DND-41 (cell line): ENCODE data around the gene ARIH2.

ENCODE experiments used
- EZH2 ChIP-seq: IDR thresholded peaks from 3 replicates; pipeline ENCODE4 v1.6.1; 2012; ENCODE audit warnings: borderline replicate concordance, low read depth, mild to moderate bottlenecking, moderate library complexity, low read length, inconsistent platforms; ENCODE audit not compliant: severe bottlenecking
- TF ChIP-seq, protein P1 (sequence below): IDR thresholded peaks from 2 replicates; pipeline ENCODE4 v1.5.1; 2012; ENCODE audit warnings: borderline replicate concordance, low read length, moderate library complexity, mild to moderate bottlenecking; ENCODE audit not compliant: poor library complexity, severe bottlenecking; ENCODE audit errors: extremely low read depth

DNA sequence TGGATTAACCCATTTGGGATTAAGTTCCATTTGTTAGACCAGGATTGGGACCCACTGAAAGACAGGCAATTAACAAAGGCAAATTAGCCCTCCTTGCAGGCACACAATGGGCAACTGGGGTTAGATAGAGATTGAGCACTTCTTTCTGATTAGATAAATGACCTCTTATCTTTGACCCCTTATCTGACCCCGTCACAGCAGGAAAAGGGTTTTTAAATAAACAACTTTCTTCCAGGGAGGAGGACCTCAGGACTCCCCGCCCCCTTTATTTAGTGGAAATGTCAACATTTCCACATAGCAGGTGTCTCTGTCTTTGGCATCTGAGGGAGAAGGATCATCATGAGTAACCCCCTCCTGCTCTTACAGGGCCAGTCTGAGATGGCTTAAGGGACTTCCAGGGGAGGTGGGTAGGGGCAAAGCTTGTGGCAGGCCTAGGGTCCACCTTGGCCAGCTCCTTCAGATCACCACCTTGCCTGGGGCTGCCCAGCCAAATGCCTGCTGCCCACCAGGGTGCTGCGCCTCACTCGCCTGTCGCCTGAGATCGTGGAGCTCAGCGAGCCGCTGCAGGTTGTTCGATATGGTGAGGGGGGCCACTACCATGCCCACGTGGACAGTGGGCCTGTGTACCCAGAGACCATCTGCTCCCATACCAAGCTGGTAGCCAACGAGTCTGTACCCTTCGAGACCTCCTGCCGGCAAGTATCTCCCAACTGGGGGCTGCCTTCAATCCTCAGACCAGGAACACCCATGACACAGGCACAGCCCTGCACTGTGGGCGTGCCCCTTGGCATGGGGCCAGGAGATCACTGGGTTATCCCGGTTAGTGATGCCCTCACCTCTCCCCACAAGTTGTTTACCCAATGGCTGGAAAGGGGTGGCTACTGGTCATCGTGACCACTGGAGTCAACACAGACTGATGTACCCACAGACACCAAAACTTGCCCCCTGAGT, 86.0 kb downstream of the ARIH2 start:
- TF ChIP-seq, protein P1, sequence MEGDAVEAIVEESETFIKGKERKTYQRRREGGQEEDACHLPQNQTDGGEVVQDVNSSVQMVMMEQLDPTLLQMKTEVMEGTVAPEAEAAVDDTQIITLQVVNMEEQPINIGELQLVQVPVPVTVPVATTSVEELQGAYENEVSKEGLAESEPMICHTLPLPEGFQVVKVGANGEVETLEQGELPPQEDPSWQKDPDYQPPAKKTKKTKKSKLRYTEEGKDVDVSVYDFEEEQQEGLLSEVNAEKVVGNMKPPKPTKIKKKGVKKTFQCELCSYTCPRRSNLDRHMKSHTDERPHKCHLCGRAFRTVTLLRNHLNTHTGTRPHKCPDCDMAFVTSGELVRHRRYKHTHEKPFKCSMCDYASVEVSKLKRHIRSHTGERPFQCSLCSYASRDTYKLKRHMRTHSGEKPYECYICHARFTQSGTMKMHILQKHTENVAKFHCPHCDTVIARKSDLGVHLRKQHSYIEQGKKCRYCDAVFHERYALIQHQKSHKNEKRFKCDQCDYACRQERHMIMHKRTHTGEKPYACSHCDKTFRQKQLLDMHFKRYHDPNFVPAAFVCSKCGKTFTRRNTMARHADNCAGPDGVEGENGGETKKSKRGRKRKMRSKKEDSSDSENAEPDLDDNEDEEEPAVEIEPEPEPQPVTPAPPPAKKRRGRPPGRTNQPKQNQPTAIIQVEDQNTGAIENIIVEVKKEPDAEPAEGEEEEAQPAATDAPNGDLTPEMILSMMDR = no peak
- TF ChIP-seq EZH2 = no peak
